Effector memory CD4-positive, alpha-beta T cell (primary cell): ENCODE data around the gene ACTA2.
A peak's percentile ranks its signal among the peaks of the same experiment; 100 is the strongest.

ENCODE experiments used
- DNase-seq, 3 donors: peaks; one replicate each; pipeline ENCODE4 v3.0.0-alpha.2; 2020
- H3K27ac ChIP-seq: 2 replicates; pipeline ENCODE4 v1.7.0; 2013; ENCODE audit warnings: mild to moderate bottlenecking, low read length, moderate library complexity; ENCODE audit not compliant: insufficient read depth, poor library complexity, severe bottlenecking
- H3K27me3 ChIP-seq: replicated peaks from 2 replicates; pipeline ENCODE4 v1.7.0; 2013; ENCODE audit warnings: mild to moderate bottlenecking, low read length; ENCODE audit not compliant: insufficient read depth, control insufficient read depth, poor library complexity, severe bottlenecking
- H3K36me3 ChIP-seq: 2 replicates; pipeline ENCODE4 v1.7.0; 2013; ENCODE audit warnings: mild to moderate bottlenecking, low read length, moderate library complexity; ENCODE audit not compliant: control insufficient read depth, insufficient read depth
- H3K4me1 ChIP-seq: 2 replicates; pipeline ENCODE4 v1.7.0; 2013; ENCODE audit warnings: low read length, mild to moderate bottlenecking; ENCODE audit not compliant: control insufficient read depth, insufficient read depth, poor library complexity, severe bottlenecking
- H3K4me3 ChIP-seq: 2 replicates; pipeline ENCODE4 v1.7.0; 2013; ENCODE audit warnings: low read length, low read depth, mild to moderate bottlenecking; ENCODE audit not compliant: insufficient read depth, poor library complexity, severe bottlenecking
- H3K9me3 ChIP-seq: 2 replicates; pipeline ENCODE4 v1.7.0; 2013; ENCODE audit warnings: mild to moderate bottlenecking, low read length, moderate library complexity; ENCODE audit not compliant: control insufficient read depth

ACTA2 gene

DNA sequence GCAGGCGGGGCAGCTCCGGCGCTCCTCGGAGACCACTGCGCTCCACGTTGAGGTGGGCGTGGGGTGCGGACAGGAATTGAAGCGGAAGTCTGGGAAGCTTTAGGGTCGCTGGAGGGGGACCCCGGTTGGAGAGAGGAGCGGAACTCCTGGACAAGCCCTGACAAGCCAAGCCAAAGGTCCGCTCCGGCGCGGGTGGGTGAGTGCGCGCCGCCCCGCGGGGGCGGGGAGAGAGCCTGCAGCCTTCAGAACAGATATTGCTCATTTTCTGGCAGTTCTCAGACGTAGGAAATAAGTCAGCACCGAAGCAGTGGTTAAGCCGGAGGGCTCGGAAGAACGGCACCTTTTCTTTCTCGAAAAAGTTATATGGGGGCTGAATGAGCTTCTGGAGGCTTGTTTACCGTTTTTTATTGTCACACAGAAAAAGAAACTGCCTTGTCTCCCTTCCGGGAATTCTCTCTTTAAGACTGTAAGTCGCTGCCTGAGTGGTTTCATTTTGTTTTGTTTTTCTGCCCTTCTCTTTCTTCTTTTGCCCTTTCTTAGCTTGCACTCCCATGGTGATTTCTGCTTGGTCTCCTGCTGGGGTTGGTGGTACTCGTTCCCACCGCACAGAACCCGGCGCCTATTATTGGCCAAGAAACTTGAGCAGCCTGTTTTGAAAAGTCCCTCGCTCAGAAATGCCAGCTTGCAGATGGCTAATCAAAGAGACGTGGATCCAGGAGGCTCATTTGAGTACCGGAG is 38.8 kb upstream of the ACTA2 start:
- peak overlapping the region; percentile 99 for H3K27ac ChIP-seq
- no peaks in the 10 kb centered on the region for H3K27me3 ChIP-seq
- peak; percentile 35 to 52 (median 49) for DNase-seq
- H3K4me3 ChIP-seq: peak overlapping the region; percentile 98
- H3K4me1 ChIP-seq: peaks cover 48% of the 10 kb centered on the region
- H3K9me3 ChIP-seq: no peaks in the 10 kb centered on the region
- no peaks in the 10 kb centered on the region for H3K36me3 ChIP-seq

DNA sequence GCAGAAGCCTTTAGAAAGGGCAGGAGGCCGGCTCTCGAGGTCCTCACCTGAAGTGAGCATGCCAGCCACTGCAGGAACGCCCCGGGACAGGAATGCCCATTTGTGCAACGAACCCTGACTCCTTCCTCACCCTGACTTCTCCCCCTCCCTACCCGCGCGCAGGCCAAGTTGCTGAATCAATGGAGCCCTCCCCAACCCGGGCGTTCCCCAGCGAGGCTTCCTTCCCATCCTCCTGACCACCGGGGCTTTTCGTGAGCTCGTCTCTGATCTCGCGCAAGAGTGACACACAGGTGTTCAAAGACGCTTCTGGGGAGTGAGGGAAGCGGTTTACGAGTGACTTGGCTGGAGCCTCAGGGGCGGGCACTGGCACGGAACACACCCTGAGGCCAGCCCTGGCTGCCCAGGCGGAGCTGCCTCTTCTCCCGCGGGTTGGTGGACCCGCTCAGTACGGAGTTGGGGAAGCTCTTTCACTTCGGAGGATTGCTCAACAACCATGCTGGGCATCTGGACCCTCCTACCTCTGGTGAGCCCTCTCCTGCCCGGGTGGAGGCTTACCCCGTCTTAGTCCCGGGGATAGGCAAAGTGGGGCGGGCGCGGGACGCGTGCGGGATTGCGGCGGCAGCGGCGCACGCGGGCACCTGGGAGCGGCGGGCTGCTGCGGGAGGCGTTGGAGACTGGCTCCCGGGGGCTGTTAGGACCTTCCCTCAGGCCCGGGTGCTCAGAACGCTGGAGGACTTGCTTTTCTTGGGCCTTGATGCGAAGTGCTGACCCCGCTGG is 38.0 kb upstream of the ACTA2 start, which contains the start of gene FAS:
Gene FAS (plus strand): TSS at position 415 of the 777 bp plus-strand sequence. CDS start 79 bp downstream, at position 494.
- no peaks in the 10 kb centered on the region for H3K9me3 ChIP-seq
- H3K4me3 ChIP-seq: peak within 1 kb of the TSS; percentile 98
- H3K27me3 ChIP-seq: no peaks in the 10 kb centered on the region
- H3K4me1 ChIP-seq: peaks cover 42% of the 10 kb centered on the region
- H3K36me3 ChIP-seq: no peaks in the 10 kb centered on the region
- DNase-seq: peak; percentile 79 to 86 (median 84)
- peak within 1 kb of the TSS; percentile 99 for H3K27ac ChIP-seq

DNA sequence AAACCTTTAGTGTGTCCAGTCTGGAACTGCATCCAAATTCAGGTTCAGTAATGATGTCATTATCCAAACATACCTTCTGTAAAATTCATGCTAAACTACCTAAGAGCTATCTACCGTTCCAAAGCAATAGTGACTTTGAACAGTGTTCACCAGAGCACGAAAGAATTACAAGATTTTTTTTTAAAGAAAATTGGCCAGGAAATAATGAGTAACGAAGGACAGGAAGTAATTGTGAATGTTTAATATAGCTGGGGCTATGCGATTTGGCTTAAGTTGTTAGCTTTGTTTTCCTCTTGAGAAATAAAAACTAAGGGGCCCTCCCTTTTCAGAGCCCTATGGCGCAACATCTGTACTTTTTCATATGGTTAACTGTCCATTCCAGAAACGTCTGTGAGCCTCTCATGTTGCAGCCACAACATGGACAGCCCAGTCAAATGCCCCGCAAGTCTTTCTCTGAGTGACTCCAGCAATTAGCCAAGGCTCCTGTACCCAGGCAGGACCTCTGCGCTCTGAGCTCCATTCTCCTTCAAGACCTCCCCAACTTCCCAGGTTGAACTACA is 37.3 kb upstream of the ACTA2 start:
- H3K4me3 ChIP-seq: peak overlapping the region; percentile 98
- no peak for DNase-seq
- H3K9me3 ChIP-seq: no peaks in the 10 kb centered on the region
- H3K36me3 ChIP-seq: no peaks in the 10 kb centered on the region
- peak overlapping the region; percentile 99 for H3K27ac ChIP-seq
- no peaks in the 10 kb centered on the region for H3K27me3 ChIP-seq
- H3K4me1 ChIP-seq: peaks cover 35% of the 10 kb centered on the region

DNA sequence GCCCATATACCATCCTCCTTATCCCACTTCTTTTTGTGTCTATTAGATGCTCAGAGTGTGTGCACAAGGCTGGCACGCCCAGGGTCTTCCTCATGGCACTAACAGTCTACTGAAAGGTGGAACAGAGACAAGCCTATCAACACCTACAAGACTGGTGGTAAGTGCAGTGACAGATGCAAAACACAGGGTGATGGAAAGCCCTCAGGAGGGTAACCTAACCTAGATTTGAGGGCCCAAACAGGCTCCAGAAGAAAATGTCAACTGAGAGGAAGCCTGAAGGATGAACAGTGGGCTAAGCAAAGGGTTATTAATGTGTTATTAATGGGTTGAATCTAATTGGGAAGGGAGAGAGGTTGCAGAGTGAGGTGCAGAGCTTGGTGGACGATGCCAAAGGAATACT is 36.9 kb upstream of the ACTA2 start:
- peak overlapping the region; percentile 99 for H3K27ac ChIP-seq
- DNase-seq: no peak
- no peak overlapping the region for H3K4me3 ChIP-seq
- H3K36me3 ChIP-seq: no peaks in the 10 kb centered on the region
- H3K4me1 ChIP-seq: peaks cover 32% of the 10 kb centered on the region
- H3K27me3 ChIP-seq: no peaks in the 10 kb centered on the region
- H3K9me3 ChIP-seq: no peaks in the 10 kb centered on the region

DNA sequence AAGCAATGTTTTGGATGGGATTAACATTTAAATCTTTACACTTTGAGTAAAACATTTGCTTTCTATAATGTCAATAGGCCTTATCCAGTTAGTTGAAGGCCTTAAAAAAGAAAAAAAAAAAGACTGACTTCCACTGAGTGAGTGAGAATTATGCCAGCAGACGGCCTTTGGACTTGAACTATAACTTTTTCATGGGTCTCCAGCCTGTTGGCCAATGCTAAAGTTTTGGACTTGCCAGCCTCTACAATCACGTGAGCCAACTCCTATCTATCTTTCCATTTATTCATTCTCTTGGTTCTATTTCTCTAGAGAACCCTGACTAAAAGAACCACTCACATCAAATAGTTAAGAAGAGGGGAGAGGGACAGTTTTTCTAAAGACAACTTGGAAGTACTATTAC is 35.3 kb upstream of the ACTA2 start:
- Histone ChIP-seq H3K27me3 (no peaks in the 10 kb centered on the region), H3K27ac (no peak overlapping the region), H3K4me1 (peaks cover 21% of the 10 kb centered on the region), H3K36me3 (no peaks in the 10 kb centered on the region), H3K4me3 (no peak overlapping the region), H3K9me3 (no peaks in the 10 kb centered on the region)
- DNase-seq: no peak

DNA sequence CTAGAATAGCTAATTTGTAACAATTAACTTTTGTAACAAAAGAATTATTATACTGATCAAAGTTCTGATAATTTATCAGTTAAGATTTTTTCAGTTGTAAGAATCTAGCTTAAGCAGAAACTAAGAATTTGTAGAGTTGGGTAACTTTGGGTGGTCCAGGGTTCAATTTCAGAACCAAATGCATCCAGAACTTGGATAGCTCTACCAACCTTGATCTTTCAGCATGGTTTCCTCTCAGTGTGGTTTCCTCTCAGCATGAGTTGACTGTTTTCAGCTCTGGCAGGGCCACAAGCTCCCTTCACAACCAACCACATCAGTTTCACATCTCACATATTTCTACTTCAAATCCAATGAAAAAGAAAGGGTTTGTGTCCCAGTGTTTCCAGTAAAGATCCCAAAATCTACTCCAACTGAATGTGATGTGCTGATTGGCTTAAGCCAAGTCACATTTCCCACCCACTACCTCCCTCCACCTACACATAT is 34.7 kb upstream of the ACTA2 start:
- Histone ChIP-seq H3K4me3 (no peak overlapping the region), H3K27ac (no peak overlapping the region), H3K36me3 (no peaks in the 10 kb centered on the region), H3K9me3 (no peaks in the 10 kb centered on the region), H3K4me1 (peaks cover 21% of the 10 kb centered on the region), H3K27me3 (no peaks in the 10 kb centered on the region)
- DNase-seq: no peak

DNA sequence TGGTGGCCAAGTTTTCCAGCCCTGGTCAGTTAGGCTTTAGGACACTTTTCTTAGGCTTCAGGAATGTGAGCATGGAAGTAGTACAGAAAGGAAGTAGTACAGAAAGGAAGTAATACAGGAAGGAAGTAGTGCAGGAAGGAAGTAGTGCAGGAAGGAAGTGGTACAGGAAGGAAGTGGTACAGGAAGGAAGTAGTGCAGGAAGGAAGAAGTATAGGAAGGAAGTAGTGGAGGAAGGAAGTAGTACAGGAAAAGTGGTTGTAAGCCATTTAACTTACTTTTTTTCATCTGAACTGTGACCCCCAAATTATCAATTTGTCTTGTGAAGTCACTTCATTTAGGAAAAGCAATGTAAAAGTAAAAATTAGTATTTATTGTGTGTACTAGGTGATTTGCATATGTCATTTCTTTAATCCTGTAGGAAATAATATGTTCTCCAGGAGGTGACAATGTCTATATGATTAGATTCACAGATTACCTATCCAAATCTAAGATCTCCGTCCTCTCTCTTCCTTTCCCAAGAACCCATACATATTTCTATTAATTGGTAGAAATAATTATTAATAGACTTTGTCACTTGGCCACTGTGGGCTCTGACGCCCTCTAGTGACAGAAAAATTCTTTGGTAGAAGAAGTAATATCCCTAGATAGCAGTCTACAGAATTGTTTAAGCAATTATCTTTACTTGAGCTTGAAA is 34.1 kb upstream of the ACTA2 start:
- no peak for DNase-seq
- no peak overlapping the region for H3K27ac ChIP-seq
- H3K4me1 ChIP-seq: peaks cover 21% of the 10 kb centered on the region

DNA sequence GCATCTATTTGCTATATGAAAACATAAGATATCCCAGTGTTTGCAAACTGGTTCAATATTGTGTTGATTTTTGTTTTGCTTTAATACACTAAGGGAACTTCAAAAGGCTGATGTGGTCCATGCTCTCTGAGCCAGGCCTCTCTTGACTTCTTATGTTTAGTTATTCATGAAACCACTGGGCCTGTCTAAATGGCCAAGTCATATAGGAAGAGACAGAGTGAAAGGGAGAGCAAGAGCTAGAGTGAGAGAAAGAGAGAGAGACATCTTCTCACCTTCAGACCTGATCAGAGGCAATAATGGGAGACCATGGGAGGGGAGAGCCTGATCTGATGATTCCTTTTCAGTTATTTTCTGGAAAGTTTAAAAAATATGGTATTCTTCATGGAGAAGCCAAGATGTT is 32.0 kb upstream of the ACTA2 start:
- H3K4me1 ChIP-seq: peaks cover 13% of the 10 kb centered on the region
- no peaks in the 10 kb centered on the region for H3K27me3 ChIP-seq
- H3K4me3 ChIP-seq: no peak overlapping the region
- no peaks in the 10 kb centered on the region for H3K9me3 ChIP-seq
- no peak for DNase-seq
- H3K27ac ChIP-seq: no peak overlapping the region
- H3K36me3 ChIP-seq: no peaks in the 10 kb centered on the region

More for the DNA sequence above, 34.1 kb upstream of the ACTA2 start:
- Histone ChIP-seq H3K27me3 (no peaks in the 10 kb centered on the region), H3K4me3 (no peak overlapping the region), H3K36me3 (no peaks in the 10 kb centered on the region), H3K9me3 (no peaks in the 10 kb centered on the region)

DNA sequence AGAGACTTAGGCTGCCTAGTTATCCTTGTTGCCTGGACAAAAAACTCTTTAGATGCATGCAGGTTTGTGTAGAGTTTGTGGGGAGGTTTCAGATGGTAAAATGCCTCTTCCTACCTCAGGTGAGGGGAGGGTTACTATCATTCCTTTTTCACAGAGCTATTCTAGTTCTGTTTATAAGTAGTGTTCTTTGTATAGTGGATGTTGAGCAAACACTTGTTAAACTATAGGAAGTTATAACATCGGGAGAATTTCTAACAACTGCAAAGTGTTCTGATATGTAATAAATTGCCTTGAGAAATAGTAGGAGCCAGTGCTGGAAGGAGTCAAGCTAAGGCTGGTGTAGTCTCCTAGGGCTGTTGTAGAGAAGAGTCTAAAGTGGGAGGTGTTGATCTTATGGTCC is 31.4 kb upstream of the ACTA2 start:
- no peaks in the 10 kb centered on the region for H3K36me3 ChIP-seq
- H3K27me3 ChIP-seq: no peaks in the 10 kb centered on the region
- peak overlapping the region; percentile 38 for H3K27ac ChIP-seq
- DNase-seq: no peak
- peaks cover 8% of the 10 kb centered on the region for H3K4me1 ChIP-seq
- no peaks in the 10 kb centered on the region for H3K9me3 ChIP-seq
- no peak overlapping the region for H3K4me3 ChIP-seq
